Activated naive CD4-positive, alpha-beta T cell treated with Interleukin-2 at 50 U/mL for 16 hours (primary cell): Measurements from ENCODE around the gene LGALS14.
A peak's percentile ranks its signal among the peaks of the same experiment; 100 is the strongest.
"Not testable (repeated sequence)": the region's sequence is repeated elsewhere in the genome, so short reads cannot be mapped to it uniquely, and the experiment has no call there.

Source experiments
- DNase-seq: peaks from one replicate; pipeline ENCODE4 v3.0.0-alpha.2; 2020

Gene LGALS14

DNA sequence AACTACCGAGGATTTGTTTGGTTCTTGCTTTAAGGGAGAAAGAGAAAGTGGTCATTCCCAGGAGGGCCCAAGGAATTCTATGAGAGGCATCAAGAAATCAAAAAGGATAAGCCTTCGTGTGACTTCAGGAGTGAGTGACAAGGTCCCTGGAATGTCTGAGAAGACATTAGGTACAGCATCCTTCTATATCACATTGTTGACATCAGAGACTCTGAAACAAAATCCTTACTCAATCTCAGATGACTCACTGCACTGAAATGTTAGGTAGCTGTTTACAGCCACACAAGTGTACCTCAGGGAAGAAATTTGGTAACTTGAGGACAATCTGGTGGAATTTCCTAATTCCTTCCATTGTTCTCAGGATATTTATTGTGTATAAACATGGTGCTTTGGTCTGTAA is 7.9 kb upstream of the LGALS14 start:
- DNase-seq, result no peak

DNA sequence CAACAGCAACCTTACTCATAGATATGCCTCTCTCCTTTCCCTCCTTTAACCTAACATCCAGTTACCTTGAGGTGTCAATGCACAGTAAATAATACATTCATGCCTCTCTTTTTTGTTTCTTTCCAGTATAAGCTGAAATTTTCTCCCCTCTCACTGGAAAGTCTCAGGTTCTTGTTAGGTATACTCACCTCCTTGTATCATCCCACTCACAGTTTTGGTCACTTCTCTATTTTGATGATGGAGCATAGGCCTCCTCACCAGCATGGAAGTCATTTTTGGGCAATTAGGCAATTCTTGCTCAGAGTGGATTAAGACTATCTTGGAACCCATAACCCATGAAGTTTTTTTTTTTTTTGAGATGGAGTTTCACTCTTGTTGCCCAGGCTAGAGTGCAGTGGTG is 5.7 kb upstream of the LGALS14 start:
- no peak for DNase-seq

DNA sequence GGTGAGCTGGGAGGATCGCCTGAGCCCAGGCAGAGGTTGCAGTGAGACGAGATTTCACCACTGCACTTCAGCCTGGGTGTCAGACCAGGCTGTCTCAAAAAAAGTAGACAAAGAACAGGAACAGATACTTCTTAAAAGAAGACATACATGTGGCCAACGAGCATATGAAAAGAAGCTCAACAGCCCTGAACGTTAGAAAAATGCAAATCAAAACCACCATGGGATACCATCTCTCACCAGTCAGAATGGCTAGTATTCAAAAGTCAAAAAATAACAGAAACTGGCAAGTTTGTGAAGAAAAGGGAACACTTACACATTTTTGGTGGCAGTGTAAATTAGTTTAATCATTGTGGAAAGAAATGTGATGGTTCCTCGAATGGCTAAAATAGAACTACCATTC is 3.0 kb upstream of the LGALS14 start:
- DNase-seq, result no peak

DNA sequence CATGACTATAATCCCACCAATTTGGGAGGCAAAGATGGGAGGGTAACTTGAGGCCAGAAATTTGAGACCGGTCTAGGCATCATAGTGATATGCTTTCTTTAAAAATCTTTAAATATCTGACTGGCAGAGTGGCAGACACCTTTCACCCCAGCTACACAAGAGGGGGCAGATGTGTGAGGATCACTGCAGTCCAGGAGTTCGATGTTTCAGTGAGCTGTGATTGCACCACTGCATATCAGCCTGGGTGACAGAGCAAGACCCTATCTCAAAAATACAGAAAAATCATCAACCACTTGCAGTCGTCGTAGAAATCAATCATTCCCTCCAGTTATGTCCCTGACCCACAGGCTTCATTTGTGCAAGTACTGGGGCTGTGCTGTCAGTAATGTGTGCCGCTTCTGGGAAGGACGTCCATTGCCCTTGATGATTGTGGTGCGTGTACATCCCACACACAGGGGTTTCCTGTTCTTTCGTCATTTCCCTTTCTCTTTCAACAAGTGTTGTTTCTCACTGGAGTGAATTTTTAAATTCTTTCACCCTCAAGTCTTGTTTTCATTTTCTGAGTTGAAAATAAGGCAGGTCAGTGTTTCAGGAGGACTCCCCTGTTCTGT is 1.4 kb downstream of the LGALS14 start:
- DNase-seq, result peak; percentile 28

DNA sequence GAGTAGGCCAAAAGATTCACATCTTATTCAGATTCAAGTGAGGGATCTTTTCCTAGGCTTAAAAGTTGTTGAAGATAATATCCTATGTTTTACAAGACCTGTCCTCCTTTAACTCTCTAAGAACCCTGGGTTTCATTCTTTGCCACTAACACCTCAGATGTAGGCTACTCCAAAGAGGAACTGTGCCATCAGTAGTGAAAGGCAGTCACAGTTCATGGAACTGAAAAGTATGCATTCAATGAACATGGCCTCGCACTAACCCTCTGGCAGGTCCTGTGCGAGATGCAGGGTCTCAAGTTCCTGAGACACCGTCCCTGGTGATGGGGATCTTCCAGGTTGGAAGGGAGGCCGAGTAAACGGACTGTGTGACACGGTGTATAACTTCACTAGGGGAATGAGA is 4.3 kb downstream of the LGALS14 start:
- no peak for DNase-seq

DNA sequence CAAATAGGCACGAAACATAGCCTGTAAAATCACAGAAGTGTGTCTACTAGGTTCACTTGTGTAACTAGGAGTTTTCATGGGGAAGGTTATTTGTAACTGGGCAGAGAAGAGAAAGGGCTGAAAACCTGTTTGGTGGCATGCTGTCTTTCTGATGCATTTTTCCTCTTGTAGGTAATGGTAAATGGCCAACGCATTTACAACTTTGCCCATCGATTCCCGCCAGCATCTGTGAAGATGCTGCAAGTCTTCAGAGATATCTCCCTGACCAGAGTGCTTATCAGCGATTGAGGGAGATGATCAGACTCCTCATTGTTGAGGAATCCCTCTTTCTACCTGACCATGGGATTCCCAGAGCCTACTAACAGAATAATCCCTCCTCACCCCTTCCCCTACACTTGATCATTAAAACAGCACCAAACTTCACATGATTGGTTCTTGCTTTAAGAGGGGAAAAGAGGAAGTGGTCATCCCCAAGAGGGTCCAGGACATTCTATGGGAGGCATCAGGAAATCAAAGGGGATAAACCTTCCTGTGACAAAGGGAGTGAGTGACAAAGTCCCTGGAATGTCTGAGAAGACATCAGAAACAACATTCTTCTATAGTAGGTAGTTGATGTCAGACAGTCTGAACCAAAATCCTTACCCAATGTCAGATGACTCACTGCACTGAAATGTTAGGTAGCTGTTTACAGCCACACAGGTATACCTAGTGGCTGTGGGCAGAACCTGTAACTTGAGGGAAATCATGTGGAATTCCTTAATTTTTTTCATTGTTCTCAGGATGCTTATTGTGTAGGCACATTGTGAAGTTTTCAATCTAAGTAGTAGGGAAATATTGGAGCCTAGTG is 5.0 kb downstream of the LGALS14 start:
- DNase-seq, result no peak

DNA sequence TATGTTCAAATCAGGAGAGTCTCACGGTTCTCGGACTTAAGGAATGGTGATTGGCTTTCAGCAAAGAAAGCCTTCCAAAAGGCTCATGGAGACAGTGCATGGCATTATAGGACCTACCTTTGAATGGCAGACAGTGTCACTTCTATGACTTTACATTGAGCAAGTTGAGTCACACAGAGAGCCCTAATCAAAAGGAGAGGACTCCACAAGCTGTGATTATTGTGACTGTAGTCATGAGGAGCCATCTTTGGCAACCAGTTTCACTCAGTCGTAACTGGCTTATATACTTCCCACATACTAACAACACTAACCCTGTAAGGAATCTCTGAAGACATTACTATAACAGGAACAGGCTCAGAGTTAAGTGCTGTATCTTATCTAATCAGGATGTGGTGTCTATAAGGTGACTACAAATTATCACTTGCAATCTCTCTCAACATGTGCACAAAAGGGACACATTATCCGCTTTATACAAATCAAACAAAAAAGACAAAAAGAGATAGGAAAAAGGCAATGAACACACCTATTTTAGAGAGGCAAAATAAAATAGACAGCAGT is 6.1 kb downstream of the LGALS14 start:
- no peak for DNase-seq

DNA sequence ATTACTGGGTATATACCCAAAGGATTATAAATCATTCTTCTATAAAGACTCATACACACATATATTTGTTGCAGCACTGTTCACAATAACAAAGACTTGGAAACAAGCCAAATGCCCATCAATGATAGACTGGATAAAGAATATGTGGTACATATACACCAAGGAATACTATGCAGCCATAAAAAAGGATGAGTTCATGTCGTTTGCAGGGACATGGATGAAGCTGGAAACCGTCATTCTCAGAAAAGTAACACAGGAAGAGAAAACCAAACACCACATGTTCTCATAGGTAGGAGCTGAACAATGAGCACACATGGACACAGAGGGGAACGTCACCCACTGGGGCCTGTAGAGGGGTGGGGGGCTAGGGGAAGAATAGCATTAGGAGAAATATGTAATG is 15.9 kb downstream of the LGALS14 start:
- not testable (repeated sequence) for DNase-seq

DNA sequence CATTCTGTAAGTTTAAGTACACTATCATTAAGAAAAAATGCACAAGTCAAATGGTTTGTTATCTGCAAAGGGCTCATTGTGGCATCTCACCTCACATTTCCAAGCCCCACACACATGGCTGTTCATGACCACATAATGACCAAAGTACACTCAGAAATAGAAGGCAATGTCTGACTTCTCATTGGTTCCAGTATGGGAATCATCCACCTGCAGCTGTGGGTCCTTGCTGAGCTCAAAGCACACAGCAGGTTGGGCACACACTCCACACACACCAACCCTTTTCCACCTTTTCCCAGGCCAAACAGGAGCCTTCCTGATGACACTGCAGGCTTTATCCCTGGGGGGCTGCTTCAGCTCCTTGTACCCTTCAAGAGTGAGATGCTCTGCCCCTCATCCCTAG is 21.7 kb downstream of the LGALS14 start:
- DNase-seq, result no peak

DNA sequence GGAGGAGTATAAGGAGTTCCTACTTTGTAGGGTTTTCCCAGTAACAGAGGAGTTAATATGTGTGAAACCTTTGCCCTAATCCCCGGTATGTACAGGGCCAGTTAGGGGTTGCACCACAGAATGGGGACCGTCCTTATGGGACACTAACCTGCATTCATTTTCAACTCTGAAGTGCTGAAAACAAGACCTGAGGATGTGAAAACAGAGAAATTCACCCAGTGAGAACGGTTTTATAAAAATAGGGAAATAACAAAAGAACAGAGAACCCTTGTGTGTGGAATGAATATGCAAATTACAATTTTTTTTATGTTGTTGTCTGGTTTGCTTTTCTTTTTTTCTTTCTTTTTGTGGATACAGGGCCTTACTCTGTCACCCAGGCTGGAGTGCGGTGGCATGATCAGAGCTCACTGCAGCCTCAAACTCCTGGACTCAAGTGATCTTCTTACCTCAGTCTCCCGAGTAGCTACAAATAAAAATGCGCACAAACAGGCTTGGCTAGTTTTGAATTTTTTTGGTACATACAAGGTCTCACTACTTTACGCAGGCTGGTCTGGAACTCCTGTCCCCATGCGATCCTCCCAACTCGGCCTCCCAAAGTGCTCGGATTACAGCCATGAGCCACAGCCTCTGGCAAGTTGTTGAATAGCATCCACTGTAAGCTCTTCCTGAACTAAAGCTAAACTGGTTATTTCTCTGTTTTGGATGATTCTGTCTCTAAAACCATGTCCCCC is 23.0 kb downstream of the LGALS14 start:
- DNase-seq, result no peak

DNA sequence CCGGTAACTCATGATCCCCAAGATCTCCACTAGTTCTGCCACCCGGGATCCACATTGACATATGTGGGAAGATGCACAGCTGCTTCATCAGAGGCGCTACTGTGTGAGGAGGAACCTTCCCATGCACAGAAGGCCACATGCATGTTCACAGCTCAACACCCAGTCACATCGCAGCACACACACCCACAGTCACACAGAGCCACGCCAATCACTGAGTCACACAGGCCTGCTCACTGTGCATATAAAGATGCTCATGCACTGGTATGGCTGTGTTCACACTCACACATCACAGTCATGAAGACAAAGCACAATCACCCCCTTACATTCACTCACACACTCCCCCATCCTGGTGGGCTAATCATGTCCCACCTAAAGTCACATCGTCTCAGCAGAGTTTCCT is 23.8 kb downstream of the LGALS14 start:
- no peak for DNase-seq

DNA sequence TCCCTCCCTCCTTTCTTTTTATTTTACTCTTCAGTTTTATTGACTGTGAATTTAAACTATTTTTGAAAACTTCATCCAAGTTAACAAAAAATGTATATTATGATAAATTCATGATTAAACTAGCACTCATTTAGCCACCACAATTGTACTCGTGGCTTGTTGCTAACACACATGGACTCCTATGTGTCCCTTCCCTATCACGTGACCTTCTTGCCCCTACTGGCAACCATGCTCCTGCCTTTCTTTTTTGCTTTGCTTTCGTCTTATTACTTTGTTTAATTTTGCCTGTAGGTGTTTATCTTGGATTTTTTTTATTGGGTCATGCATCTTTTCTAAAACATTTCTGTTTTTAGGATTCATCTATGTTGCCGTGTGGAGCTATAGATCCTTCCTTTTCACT is 25.3 kb downstream of the LGALS14 start:
- DNase-seq, result no peak

DNA sequence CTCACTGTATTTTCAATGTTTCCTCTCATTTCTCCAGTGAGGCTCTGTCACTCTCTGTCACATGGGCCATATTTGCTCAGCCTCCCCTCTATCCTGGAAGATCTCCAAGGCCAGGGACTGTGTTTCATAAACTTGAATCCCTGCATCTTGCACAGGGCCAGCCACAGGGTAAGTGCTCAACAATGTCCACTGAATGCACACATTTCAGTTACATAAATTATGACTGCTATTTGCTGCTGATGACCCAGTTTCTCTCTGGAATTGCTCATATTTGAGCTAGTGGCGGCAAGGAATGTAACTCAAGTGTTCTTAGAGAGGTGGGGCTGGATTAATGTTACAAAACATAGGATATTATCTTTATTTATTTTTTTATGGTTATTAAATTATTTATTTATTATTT is 27.4 kb downstream of the LGALS14 start:
- DNase-seq, result no peak

DNA sequence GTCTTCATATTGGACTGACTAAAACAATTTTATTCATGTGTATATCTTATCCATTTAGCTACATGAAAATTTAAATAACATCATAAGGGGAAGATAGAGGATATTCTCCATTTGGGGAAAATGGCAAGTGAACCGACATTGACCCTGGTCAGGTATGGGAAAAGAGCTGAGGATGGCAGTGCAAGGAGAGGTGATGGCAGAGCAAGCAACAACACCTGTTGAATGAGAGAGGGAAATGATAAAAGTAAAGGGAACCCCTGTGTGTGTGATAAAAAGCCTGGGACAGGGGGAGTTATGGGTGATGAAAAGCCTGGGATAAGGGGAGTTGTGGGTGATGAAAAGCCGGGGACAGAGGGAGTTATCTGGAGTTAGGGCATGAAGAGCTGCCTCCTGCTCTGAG is 29.6 kb downstream of the LGALS14 start:
- DNase-seq, result no peak

DNA sequence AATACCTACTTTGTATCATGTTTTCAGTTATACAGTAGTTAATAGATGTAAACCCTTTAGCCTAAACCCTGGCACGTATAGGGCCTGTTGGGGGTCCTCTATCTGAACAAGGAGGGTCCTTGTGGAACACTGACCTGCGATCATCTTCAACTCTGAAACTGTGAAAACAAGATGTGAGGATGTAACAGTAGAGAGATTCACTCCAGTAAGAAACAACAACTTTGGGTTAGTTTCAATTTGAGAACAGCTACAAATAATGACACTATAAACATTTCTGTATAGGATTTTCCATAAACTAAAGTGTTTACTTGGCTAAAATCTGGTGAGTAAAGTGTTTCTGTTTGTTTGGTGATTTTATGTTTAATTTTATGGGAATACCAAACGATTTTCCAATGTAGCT is 31.4 kb downstream of the LGALS14 start:
- DNase-seq, result no peak

DNA sequence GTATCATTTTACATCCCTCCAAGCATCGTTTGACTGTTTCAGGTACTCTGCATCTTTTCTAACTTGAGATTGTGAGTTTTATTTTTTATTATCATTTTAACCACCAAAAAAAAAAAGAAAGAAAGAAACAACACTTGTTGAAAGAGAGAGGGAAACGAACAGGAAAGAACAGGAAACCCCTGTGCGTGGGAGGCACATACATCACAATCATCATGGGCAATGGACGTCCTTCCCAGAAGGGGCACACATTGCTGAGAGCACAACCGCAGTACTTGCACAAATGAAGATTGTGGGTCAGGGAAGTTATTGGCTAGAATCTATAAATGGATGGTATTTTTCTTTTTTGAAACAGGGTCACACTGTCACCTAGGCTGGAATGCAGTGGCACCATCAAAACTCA is 31.8 kb downstream of the LGALS14 start:
- DNase-seq, result no peak

DNA sequence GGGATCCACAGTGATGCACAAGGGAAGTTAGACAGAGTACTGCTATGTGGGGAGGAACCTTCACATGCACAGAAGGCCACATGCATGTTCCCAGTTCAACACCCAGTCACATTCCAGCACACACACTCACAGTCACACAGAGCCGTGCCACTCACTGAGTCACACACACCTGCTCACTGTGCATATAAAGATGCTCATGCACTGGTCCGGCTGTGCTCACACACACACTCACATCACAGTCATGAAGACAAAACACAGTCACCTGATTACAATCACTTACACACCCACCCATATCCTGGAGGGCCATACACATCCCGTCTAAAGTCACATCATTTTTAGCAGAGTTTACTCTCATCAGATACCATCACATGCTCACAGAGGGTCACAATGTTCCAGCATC is 33.1 kb downstream of the LGALS14 start:
- DNase-seq, result no peak

DNA sequence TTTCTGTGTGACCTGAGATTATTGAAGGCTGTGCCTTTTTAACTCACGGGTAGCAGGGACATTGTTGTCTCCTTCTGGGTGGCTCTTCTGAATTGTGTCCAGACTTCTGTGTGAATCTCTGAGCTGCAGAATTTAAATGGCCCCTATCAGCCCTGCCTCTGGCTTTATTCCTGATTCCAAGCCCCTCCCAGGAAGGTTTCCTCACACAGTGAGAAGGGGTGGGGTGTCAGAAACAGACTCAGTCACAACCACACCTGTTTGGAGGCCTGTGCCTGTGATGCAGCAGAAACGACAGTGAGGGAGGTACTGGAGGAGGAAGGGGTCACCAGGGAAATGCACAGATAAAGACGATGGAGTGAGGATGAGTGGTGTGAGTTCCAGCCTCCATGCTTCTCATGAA is 33.6 kb downstream of the LGALS14 start, which contains the start of gene CLC:
Gene CLC (minus strand): TSS at position 139 of the 400 bp plus-strand sequence. CDS start 77 bp downstream, at position 62.
- DNase-seq, result no peak

DNA sequence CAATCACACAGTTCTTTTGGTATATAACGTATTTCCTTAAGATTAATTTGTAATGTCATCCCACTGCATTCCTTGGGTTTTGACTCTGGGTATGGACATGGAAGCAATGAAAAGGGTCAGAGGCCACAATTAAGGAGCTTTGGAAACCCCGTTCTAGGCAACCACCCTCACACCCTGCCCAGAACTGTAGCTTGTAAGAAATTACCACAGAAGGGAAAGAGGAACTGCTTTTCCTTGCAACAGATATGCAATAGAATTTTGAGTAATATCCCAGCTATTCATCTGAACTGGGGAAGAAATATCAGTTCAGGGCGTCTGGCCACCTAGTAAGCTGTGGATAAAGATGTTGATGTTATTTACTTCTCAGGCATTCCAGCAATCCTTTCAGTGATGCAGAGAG is 34.5 kb downstream of the LGALS14 start:
- no peak for DNase-seq

DNA sequence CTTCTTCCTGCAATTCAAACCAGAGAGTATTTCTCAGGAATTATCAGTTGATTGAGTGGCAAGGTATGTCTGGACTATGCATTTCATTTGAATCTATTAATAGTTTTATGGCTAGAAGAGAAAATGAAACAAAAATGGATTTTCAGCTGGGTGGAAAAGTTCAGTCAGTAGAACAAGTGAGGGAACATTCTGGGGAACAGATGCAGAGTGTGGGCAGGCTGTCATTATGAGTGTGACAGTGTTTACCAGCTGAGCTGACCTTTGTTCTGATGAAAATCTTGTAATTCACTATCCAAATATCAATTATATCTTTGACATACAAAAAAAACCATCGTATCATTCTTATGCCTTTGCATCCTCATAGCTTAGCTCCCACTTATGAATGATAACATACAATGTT is 36.1 kb downstream of the LGALS14 start:
- DNase-seq, result peak; percentile 25

DNA sequence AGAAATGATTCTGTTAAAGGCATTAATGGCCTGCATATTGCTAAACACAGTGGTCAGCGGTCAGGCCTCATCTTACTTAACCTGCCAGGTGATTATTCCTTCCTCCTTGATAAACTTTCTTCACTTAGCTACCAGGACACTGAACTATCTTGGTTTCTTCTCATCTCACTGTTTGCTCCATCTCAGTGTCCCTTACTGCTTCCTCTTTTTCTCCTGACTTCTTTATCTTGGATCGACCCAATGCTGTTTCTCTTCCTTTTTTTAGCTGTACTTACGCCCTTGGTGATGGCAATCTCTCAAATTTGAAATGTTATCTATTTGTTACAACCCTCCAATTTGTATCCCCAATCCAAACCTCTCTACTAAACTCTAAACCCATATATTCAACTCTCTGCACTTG is 41.4 kb downstream of the LGALS14 start:
- DNase-seq, result no peak

DNA sequence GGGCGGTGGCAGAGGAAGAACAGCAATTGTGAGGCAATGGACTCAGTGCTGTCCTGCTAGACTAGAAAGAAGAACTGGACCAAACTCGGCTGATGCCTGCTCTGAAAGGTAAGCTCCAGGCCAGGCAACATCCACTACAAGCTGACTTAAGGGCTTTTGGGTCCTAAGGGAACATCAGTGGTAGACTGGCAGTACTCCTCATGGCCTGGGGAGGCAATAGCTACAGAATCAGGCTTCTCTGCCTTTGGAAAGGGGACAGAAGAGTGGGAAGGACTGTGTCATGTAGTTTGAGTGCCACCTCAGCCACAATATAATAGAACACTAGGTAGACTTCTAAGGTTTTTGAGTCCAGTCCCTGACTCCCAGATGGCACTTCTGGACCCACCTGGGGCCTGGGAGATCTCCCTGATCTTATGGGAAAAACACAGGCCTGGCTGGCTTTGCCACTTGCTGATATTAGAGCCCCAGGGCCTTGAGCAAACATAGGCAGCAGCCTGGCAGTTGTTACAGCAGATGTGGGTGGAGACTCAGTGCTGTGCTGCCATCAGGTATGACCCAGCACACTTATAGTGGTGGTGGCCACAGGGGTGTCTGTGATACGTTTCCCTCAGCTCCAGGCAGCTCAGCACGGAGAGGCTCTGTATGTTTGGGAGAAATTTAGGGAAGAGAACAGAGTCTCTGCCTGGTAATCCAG is 42.7 kb downstream of the LGALS14 start:
- DNase-seq, result no peak

DNA sequence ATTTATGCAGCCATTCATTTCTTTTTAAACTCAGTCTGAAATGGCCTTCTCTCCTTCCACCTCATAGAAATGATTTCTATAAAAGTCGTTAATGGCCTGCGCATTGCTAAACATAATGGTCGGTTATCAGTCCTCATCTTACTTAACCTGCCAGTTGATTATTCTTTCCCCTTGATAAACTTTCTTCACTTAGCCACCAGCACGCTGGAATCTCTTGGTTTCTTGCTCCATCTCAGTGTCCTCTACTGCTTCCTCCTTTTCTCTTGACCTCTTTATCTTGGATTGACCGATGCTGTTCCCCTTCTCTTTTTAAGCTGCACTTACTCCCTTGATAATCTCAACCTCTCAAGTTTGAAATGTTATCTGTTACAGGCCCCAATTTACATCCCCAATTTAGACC is 45.7 kb downstream of the LGALS14 start:
- DNase-seq, result no peak
